Vagina (tissue), 2 donors: Measurements from ENCODE around the gene COL7A1. TPM values are rescaled to one million over a fixed set of nuclear protein-coding genes. Genes with fewer than 3 reads are reported as not detected.

Source experiments
- DNase-seq, 2 donors: peaks; one replicate each; pipeline ENCODE4 v3.0.0-alpha.2; 2017; ENCODE audit errors: extremely low spot score in 2 of 2
- H3K27ac ChIP-seq: fragments of 200-600 bp; sonication (generic); one replicate; pipeline ENCODE4 v1.5.1; 2019
- H3K27me3 ChIP-seq: fragments of 200-600 bp; sonication (generic); one replicate; pipeline ENCODE4 v1.5.1; 2019
- H3K36me3 ChIP-seq, 2 donors: fragments of 200-600 bp; sonication (generic); one replicate each; pipeline ENCODE4 v1.5.1; 2017 to 2019
- H3K4me1 ChIP-seq: fragments of 200-600 bp; sonication (generic); one replicate; pipeline ENCODE4 v1.5.1; 2019
- H3K4me3 ChIP-seq, 2 donors: fragments of 200-600 bp; sonication (generic); 1 replicate in 1 of 2; 2 replicates in 1 of 2; pipeline ENCODE4 v1.5.1; 2016 to 2019
- H3K9me3 ChIP-seq: fragments of 200-600 bp; sonication (generic); one replicate; pipeline ENCODE4 v1.5.1; 2019
- POLR2A ChIP-seq, 2 donors: fragments of 450-650 bp; IDR thresholded peaks; one replicate each; pipeline ENCODE4 v1.6.1; 2017; ENCODE audit warnings: antibody characterized with exemption in 2 of 2, mild to moderate bottlenecking in 2 of 2, moderate library complexity in 2 of 2
- POLR2AphosphoS5 ChIP-seq, 2 donors: sonication (generic); formaldehyde crosslinking; IDR thresholded peaks; one replicate each; pipeline ENCODE4 v1.9.0; 2017; ENCODE audit warnings: antibody characterized with exemption in 2 of 2, mild to moderate bottlenecking in 2 of 2, low read depth in 1 of 2; ENCODE audit not compliant: insufficient read depth in 1 of 2
- intact Hi-C: fragments of 100-400 bp; cut with DNase I; formaldehyde crosslinking; loops from one replicate; pipeline ENCODE4 v1.15.1; 2023
- total RNA-seq: library from RNA; depleted of rRNA; stranded (reverse); fragments of >200 nt; gene quantifications from one replicate; pipeline ENCODE4 v1.2.3, GENCODE V29; 2016
- TF ChIP-seq, protein P1 (sequence below), 3 experiments: fragments of 450-650 bp in 2 of 3; fragments of 200-600 bp in 1 of 3; sonication (generic) in 1 of 3; IDR thresholded peaks; one replicate each; pipeline ENCODE4 v1.5.1; 2017 to 2019; ENCODE audit warnings: antibody characterized with exemption in 3 of 3, mild to moderate bottlenecking in 2 of 3, moderate library complexity in 2 of 3

The COL7A1 gene
- total RNA-seq, 1 donor from 2014 or later: 148 TPM

DNA sequence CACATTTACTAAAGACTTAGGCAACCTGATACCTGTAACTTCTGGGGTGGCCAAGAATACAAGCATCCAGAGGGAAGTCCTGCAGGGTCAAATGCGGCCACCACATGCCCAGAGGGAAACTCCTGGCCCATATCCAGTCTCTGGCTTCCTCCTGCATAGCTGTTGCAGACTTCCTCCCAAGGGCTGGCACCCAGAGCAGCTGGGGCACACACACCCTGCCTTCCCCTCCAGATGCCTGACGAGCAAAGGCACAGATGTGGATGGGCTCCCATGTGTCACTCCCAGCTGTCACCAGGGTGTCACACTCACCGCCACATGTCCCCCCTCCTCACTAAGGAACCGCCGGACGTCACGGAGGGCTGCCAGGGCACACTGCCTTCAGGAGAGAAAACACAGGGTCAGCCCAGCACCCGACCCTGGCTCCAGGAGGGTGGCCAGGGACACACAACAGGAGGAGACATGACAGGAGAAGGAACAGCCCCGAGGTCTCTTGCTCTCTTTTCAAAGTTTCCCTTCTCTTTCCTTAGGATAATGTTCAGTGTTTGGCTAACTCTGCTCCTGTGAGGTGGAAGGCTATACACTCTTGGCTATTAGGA, 51.8 kb downstream of the COL7A1 start:
- Histone ChIP-seq H3K4me1 (peaks cover under 1% of the 10 kb centered on the region), H3K9me3 (no peaks in the 10 kb centered on the region), H3K36me3 (peaks cover 0 to 8% of the 10 kb centered on the region in 2 donors), H3K27me3 (no peaks in the 10 kb centered on the region), H3K27ac (no peak overlapping the region), H3K4me3 (no peak overlapping the region)
- TF ChIP-seq, protein P1, sequence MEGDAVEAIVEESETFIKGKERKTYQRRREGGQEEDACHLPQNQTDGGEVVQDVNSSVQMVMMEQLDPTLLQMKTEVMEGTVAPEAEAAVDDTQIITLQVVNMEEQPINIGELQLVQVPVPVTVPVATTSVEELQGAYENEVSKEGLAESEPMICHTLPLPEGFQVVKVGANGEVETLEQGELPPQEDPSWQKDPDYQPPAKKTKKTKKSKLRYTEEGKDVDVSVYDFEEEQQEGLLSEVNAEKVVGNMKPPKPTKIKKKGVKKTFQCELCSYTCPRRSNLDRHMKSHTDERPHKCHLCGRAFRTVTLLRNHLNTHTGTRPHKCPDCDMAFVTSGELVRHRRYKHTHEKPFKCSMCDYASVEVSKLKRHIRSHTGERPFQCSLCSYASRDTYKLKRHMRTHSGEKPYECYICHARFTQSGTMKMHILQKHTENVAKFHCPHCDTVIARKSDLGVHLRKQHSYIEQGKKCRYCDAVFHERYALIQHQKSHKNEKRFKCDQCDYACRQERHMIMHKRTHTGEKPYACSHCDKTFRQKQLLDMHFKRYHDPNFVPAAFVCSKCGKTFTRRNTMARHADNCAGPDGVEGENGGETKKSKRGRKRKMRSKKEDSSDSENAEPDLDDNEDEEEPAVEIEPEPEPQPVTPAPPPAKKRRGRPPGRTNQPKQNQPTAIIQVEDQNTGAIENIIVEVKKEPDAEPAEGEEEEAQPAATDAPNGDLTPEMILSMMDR (IDR thresholded peaks at IDR 0.05): no peak
- TF ChIP-seq POLR2A (IDR thresholded peaks at IDR 0.05) (no peak), POLR2AphosphoS5 (IDR thresholded peaks at IDR 0.05; ENCODE audit: insufficient read depth in 1 of 2, low read depth in 1 of 2) (no peak)
- intact Hi-C loops: no loop called here
- DNase-seq: no peak

DNA sequence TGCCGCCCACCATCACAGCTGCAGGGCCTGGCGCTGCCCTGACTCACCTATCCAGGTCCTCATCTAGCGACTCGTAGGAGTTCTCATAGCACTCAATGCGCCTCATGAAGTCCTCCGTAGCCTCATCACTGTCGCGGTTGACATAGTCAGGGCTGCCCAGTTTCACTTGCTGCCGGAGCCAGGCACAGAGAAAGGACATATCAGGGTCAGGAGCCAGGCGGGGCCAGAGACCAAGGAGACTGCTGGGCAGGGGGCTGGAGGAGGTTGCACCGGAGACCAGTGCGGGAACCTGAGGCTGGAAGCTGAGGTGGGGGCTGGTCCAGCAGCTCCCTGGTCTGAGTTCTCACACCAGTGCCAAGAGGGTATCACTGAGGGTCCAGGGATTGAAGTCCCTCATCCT, 56.7 kb downstream of the COL7A1 start:
- H3K9me3 ChIP-seq: no peaks in the 10 kb centered on the region
- no peak for TF ChIP-seq POLR2AphosphoS5 (IDR thresholded peaks at IDR 0.05; ENCODE audit: insufficient read depth in 1 of 2, low read depth in 1 of 2)
- TF ChIP-seq, protein P1 (IDR thresholded peaks at IDR 0.05): no peak
- TF ChIP-seq POLR2A (IDR thresholded peaks at IDR 0.05): no peak
- intact Hi-C loops: no loop called here
- H3K4me1 ChIP-seq: no peaks in the 10 kb centered on the region
- H3K4me3 ChIP-seq: no peak overlapping the region
- H3K27me3 ChIP-seq: no peaks in the 10 kb centered on the region
- H3K36me3 ChIP-seq: peaks cover 0 to 8% of the 10 kb centered on the region in 2 donors
- DNase-seq: no peak
- H3K27ac ChIP-seq: no peak overlapping the region

DNA sequence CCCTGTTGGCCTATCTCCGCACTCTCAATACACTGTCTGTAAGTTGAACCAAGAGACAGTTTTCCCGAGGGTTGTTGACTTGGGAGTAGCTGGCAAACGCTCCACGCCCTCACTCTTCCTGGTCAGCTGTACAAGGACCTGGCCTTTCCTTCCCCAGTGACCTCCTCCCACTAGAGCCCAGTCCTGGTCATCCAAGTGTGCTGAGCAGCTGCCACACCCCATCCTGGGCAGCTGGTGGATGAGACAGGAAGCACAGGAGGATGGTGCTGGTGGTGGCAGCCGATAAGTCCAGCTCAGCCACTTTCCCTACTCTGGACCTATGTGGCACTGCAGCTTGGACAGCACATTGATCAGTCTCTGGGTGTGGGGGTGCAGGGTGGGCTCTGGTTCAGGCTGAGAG, 58.3 kb downstream of the COL7A1 start:
- intact Hi-C loops: no loop called here
- TF ChIP-seq POLR2A (IDR thresholded peaks at IDR 0.05) (no peak), POLR2AphosphoS5 (IDR thresholded peaks at IDR 0.05; ENCODE audit: insufficient read depth in 1 of 2, low read depth in 1 of 2) (no peak)
- TF ChIP-seq, protein P1 (IDR thresholded peaks at IDR 0.05): no peak
- H3K9me3 ChIP-seq: no peaks in the 10 kb centered on the region
- H3K27ac ChIP-seq: no peak overlapping the region
- H3K4me3 ChIP-seq: no peak overlapping the region
- H3K36me3 ChIP-seq: peaks cover 0 to 8% of the 10 kb centered on the region in 2 donors
- H3K27me3 ChIP-seq: no peaks in the 10 kb centered on the region
- no peak for DNase-seq
- H3K4me1 ChIP-seq: no peaks in the 10 kb centered on the region

DNA sequence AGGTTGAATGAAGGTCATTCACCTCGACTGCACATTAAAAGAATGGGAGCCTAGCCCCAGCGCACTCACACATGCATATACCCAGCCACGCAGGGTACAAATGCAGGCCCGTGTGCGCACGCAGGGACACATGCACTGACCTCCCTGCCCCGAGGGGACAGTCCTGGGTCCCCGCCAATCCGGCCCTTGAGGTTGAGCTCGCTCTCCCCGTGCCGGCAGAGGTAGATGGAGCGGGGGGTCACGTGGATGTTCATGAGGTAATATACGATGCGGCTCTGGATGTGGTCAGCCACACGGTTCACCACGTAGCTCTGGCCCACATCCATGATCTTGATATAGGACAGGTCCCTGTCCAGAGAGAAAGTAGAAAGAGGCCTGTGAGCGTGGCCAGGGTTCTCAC, 59.0 kb downstream of the COL7A1 start:
- Histone ChIP-seq H3K27ac (no peak overlapping the region), H3K4me1 (no peaks in the 10 kb centered on the region), H3K36me3 (peaks cover 0 to 8% of the 10 kb centered on the region in 2 donors), H3K4me3 (no peak overlapping the region), H3K9me3 (no peaks in the 10 kb centered on the region), H3K27me3 (no peaks in the 10 kb centered on the region)
- intact Hi-C loops: no loop called here
- TF ChIP-seq POLR2AphosphoS5 (IDR thresholded peaks at IDR 0.05; ENCODE audit: insufficient read depth in 1 of 2, low read depth in 1 of 2) (no peak), POLR2A (IDR thresholded peaks at IDR 0.05) (no peak)
- TF ChIP-seq, protein P1 (IDR thresholded peaks at IDR 0.05): no peak
- no peak for DNase-seq

DNA sequence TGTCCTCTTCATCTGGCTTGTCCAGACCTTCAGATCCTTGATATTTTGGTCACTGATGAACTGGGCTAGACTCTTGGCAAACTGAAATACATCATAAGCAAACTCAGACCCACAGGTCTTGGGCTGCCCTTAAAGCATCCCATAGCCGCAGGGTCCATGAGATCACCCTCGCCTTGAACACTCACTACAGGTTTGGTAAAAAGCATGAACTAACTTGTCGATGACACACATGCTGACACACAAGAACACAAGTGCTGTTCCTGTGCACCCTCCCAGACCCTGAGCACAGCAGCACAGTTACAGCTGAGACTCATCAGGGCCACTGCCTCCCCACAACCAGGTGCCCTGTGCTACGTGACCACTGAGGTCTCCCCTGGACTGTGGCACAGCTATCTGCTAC, 59.6 kb downstream of the COL7A1 start:
- H3K27me3 ChIP-seq: no peaks in the 10 kb centered on the region
- TF ChIP-seq, protein P1 (IDR thresholded peaks at IDR 0.05): no peak
- no peak for TF ChIP-seq POLR2A (IDR thresholded peaks at IDR 0.05)
- TF ChIP-seq POLR2AphosphoS5 (IDR thresholded peaks at IDR 0.05; ENCODE audit: insufficient read depth in 1 of 2, low read depth in 1 of 2): no peak
- no peak overlapping the region for H3K4me3 ChIP-seq
- no peaks in the 10 kb centered on the region for H3K9me3 ChIP-seq
- intact Hi-C loops: no loop called here
- H3K36me3 ChIP-seq: peaks cover 0 to 8% of the 10 kb centered on the region in 2 donors
- DNase-seq: no peak
- H3K4me1 ChIP-seq: no peaks in the 10 kb centered on the region
- H3K27ac ChIP-seq: no peak overlapping the region
